ENCODE measurements around the gene PHLDA3.
A peak's percentile ranks its signal among the peaks of the same experiment; 100 is the strongest.

PHLDA3 gene

GRCh38 chr1:201504179-201504631 lies 35.2 kb upstream of the PHLDA3 start:
- Histone ChIP-seq H3K4me3 (ENCODE audit: insufficient read depth, low read depth, low read length) (no peak overlapping the region), H3K4me1 (ENCODE audit: control insufficient read depth, insufficient read depth, low read length) (peaks cover 32% of the 10 kb centered on the region), H3K27ac (ENCODE audit: insufficient read depth, low read depth, low read length, poor library complexity, severe bottlenecking) (no peak overlapping the region), H3K36me3 (ENCODE audit: control insufficient read depth, insufficient read depth, low read length) (no peaks in the 10 kb centered on the region), H3K9me3 (ENCODE audit: control insufficient read depth, low read length) (no peaks in the 10 kb centered on the region), H3K27me3 (ENCODE audit: control insufficient read depth, insufficient read depth, low read length, poor library complexity, severe bottlenecking) (peaks cover 22% of the 10 kb centered on the region)
- 91 to 92% methylated on average over 3 of the region's 3 CpGs for WGBS, 2 experiments

- Histone ChIP-seq H3K27me3 (ENCODE audit: control insufficient read depth, insufficient read depth, low read length, poor library complexity, severe bottlenecking) (peaks cover 22% of the 10 kb centered on the region), H3K4me1 (ENCODE audit: control insufficient read depth, insufficient read depth, low read length) (peaks cover 38% of the 10 kb centered on the region), H3K9me3 (ENCODE audit: control insufficient read depth, low read length) (no peaks in the 10 kb centered on the region), H3K27ac (ENCODE audit: insufficient read depth, low read depth, low read length, poor library complexity, severe bottlenecking) (peak overlapping the region; percentile 52), H3K4me3 (ENCODE audit: insufficient read depth, low read depth, low read length) (no peak overlapping the region), H3K36me3 (ENCODE audit: control insufficient read depth, insufficient read depth, low read length) (no peaks in the 10 kb centered on the region)
- WGBS, 2 experiments: 23 to 25% methylated on average over 13 of the region's 13 CpGs
Observed at GRCh38 chr1:201503397-201504176, 34.6 kb upstream of the PHLDA3 start.

GRCh38 chr1:201502511-201502857 lies 33.5 kb upstream of the PHLDA3 start:
- Histone ChIP-seq H3K27ac (ENCODE audit: insufficient read depth, low read depth, low read length, poor library complexity, severe bottlenecking) (no peak overlapping the region), H3K4me3 (ENCODE audit: insufficient read depth, low read depth, low read length) (no peak overlapping the region), H3K4me1 (ENCODE audit: control insufficient read depth, insufficient read depth, low read length) (peaks cover 38% of the 10 kb centered on the region), H3K9me3 (ENCODE audit: control insufficient read depth, low read length) (no peaks in the 10 kb centered on the region), H3K36me3 (ENCODE audit: control insufficient read depth, insufficient read depth, low read length) (no peaks in the 10 kb centered on the region), H3K27me3 (ENCODE audit: control insufficient read depth, insufficient read depth, low read length, poor library complexity, severe bottlenecking) (peaks cover 16% of the 10 kb centered on the region)
- WGBS, 2 experiments: 89 to 94% methylated on average over 3 of the region's 3 CpGs

GRCh38 chr1:201501812-201502510 lies 33.0 kb upstream of the PHLDA3 start:
- no peak overlapping the region for H3K27ac ChIP-seq (ENCODE audit: insufficient read depth, low read depth, low read length, poor library complexity, severe bottlenecking)
- H3K4me3 ChIP-seq (ENCODE audit: insufficient read depth, low read depth, low read length): no peak overlapping the region
- 83 to 84% methylated on average over 10 of the region's 10 CpGs for WGBS, 2 experiments
- no peaks in the 10 kb centered on the region for H3K36me3 ChIP-seq (ENCODE audit: control insufficient read depth, insufficient read depth, low read length)
- H3K4me1 ChIP-seq (ENCODE audit: control insufficient read depth, insufficient read depth, low read length): peaks cover 38% of the 10 kb centered on the region
- peaks cover 11% of the 10 kb centered on the region for H3K27me3 ChIP-seq (ENCODE audit: control insufficient read depth, insufficient read depth, low read length, poor library complexity, severe bottlenecking)
- no peaks in the 10 kb centered on the region for H3K9me3 ChIP-seq (ENCODE audit: control insufficient read depth, low read length)

GRCh38 chr1:201501144-201501543 lies 32.2 kb upstream of the PHLDA3 start:
- no peak overlapping the region for H3K27ac ChIP-seq (ENCODE audit: insufficient read depth, low read depth, low read length, poor library complexity, severe bottlenecking)
- peaks cover 3% of the 10 kb centered on the region for H3K27me3 ChIP-seq (ENCODE audit: control insufficient read depth, insufficient read depth, low read length, poor library complexity, severe bottlenecking)
- 90 to 92% methylated on average over 8 of the region's 8 CpGs for WGBS, 2 experiments
- H3K9me3 ChIP-seq (ENCODE audit: control insufficient read depth, low read length): no peaks in the 10 kb centered on the region
- no peaks in the 10 kb centered on the region for H3K36me3 ChIP-seq (ENCODE audit: control insufficient read depth, insufficient read depth, low read length)
- H3K4me1 ChIP-seq (ENCODE audit: control insufficient read depth, insufficient read depth, low read length): peaks cover 32% of the 10 kb centered on the region
- H3K4me3 ChIP-seq (ENCODE audit: insufficient read depth, low read depth, low read length): no peak overlapping the region

GRCh38 chr1:201500670-201501120 lies 31.7 kb upstream of the PHLDA3 start:
- WGBS, 2 experiments: 57 to 64% methylated on average over 4 of the region's 4 CpGs
- H3K4me1 ChIP-seq (ENCODE audit: control insufficient read depth, insufficient read depth, low read length): peaks cover 31% of the 10 kb centered on the region
- peak overlapping the region; percentile 46 for H3K27ac ChIP-seq (ENCODE audit: insufficient read depth, low read depth, low read length, poor library complexity, severe bottlenecking)
- H3K36me3 ChIP-seq (ENCODE audit: control insufficient read depth, insufficient read depth, low read length): no peaks in the 10 kb centered on the region
- no peaks in the 10 kb centered on the region for H3K9me3 ChIP-seq (ENCODE audit: control insufficient read depth, low read length)
- no peaks in the 10 kb centered on the region for H3K27me3 ChIP-seq (ENCODE audit: control insufficient read depth, insufficient read depth, low read length, poor library complexity, severe bottlenecking)
- no peak overlapping the region for H3K4me3 ChIP-seq (ENCODE audit: insufficient read depth, low read depth, low read length)

GRCh38 chr1:201499795-201500669 lies 31.0 kb upstream of the PHLDA3 start:
- WGBS, 2 experiments: 59 to 66% methylated on average over 8 of the region's 8 CpGs
- H3K27ac ChIP-seq (ENCODE audit: insufficient read depth, low read depth, low read length, poor library complexity, severe bottlenecking): peak overlapping the region; percentile 46

GRCh38 chr1:201499191-201499590 lies 30.2 kb upstream of the PHLDA3 start:
- H3K4me3 ChIP-seq (ENCODE audit: insufficient read depth, low read depth, low read length): no peak overlapping the region
- H3K27ac ChIP-seq (ENCODE audit: insufficient read depth, low read depth, low read length, poor library complexity, severe bottlenecking): no peak overlapping the region
- WGBS, 2 experiments: 89 to 92% methylated on average over 3 of the region's 3 CpGs
- no peaks in the 10 kb centered on the region for H3K27me3 ChIP-seq (ENCODE audit: control insufficient read depth, insufficient read depth, low read length, poor library complexity, severe bottlenecking)
- H3K4me1 ChIP-seq (ENCODE audit: control insufficient read depth, insufficient read depth, low read length): peaks cover 37% of the 10 kb centered on the region
- H3K9me3 ChIP-seq (ENCODE audit: control insufficient read depth, low read length): no peaks in the 10 kb centered on the region
- H3K36me3 ChIP-seq (ENCODE audit: control insufficient read depth, insufficient read depth, low read length): no peaks in the 10 kb centered on the region

More at GRCh38 chr1:201499795-201500669, 31.0 kb upstream of the PHLDA3 start:
- H3K4me1 ChIP-seq (ENCODE audit: control insufficient read depth, insufficient read depth, low read length): peaks cover 33% of the 10 kb centered on the region
- H3K36me3 ChIP-seq (ENCODE audit: control insufficient read depth, insufficient read depth, low read length): no peaks in the 10 kb centered on the region
- H3K27me3 ChIP-seq (ENCODE audit: control insufficient read depth, insufficient read depth, low read length, poor library complexity, severe bottlenecking): no peaks in the 10 kb centered on the region
- H3K9me3 ChIP-seq (ENCODE audit: control insufficient read depth, low read length): no peaks in the 10 kb centered on the region
- H3K4me3 ChIP-seq (ENCODE audit: insufficient read depth, low read depth, low read length): no peak overlapping the region

- 88 to 91% methylated on average over 8 of the region's 8 CpGs for WGBS, 2 experiments
- Histone ChIP-seq H3K9me3 (ENCODE audit: control insufficient read depth, low read length) (no peaks in the 10 kb centered on the region), H3K4me1 (ENCODE audit: control insufficient read depth, insufficient read depth, low read length) (peaks cover 39% of the 10 kb centered on the region), H3K36me3 (ENCODE audit: control insufficient read depth, insufficient read depth, low read length) (no peaks in the 10 kb centered on the region), H3K4me3 (ENCODE audit: insufficient read depth, low read depth, low read length) (no peak overlapping the region), H3K27ac (ENCODE audit: insufficient read depth, low read depth, low read length, poor library complexity, severe bottlenecking) (no peak overlapping the region), H3K27me3 (ENCODE audit: control insufficient read depth, insufficient read depth, low read length, poor library complexity, severe bottlenecking) (no peaks in the 10 kb centered on the region)
Observed at GRCh38 chr1:201498621-201499020, 29.6 kb upstream of the PHLDA3 start.

Measured in ectodermal cell (in vitro differentiated cells).